ENCODE results near the gene TENM3. TPM values are rescaled to one million over a fixed set of nuclear protein-coding genes. Genes with fewer than 3 reads are reported as not detected.

TENM3 gene
- total RNA-seq, 2 experiments from 2014 or later = not detected

DNA sequence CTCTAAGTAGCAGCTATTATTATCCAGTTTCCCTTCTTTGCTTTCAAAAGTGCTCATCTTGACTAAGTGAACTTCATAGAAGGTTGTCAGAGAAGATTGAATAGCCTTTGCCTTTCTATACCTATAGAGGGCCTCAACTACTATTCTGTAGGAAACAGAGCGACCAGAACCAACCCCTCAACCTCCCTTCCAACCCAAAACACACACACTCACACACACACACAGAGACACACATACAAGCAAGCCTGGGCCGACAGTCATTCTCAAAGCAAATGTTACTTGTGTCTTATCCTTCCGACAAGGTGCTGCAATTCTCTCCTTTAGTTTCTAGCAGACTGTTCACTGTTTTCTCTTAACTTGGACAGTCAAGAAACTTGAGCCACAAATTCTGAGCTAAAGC is 472.3 kb downstream of the TENM3 start:
- intact Hi-C loops (cut with micrococcal nuclease; ENCODE audit: unreplicated experiment) = no loop called here
- BruUV-seq (replicated peaks) = no TSS peak
- CTCF ChIA-PET (ENCODE audit: unreplicated experiment) = no interaction called here

DNA sequence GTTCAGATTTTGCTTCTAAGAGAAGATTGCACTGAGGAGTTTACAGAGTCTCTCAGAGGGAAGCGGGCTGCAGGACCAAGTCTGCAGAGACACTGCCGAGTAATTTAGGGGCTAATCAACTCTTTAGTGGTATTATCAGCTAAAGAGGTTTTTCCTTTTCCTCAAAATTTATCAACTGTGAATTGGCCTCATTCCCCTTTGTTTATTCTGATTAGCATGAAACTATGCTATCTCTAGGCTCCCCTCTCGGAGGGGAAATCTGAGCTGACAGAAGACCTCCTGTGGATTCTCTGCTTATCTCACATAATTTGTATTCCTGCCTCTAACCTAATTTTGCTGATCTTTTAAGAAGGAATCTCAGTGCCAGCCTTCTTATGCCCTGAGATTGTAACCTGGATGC is 473.0 kb downstream of the TENM3 start:
- no peaks in the 10 kb centered on the region for H3K9me3 ChIP-seq (ENCODE audit: low read length)
- H3K4me3 ChIP-seq (ENCODE audit: low read depth, low read length, poor library complexity, severe bottlenecking) = no peak overlapping the region
- no peak for DNase-seq (ENCODE audit: low spot score)
- no peaks in the 10 kb centered on the region for H3K9me2 ChIP-seq (ENCODE audit: insufficient read depth, low read length)
- H2AFZ ChIP-seq (ENCODE audit: low read length) = no peak overlapping the region
- H3K4me1 ChIP-seq (ENCODE audit: insufficient read depth, low read length, poor library complexity, severe bottlenecking) = no peaks in the 10 kb centered on the region
- H3K27ac ChIP-seq (ENCODE audit: low read depth, low read length, poor library complexity, severe bottlenecking) = no peak overlapping the region
- no peaks in the 10 kb centered on the region for H4K20me1 ChIP-seq (ENCODE audit: insufficient read depth, low read length)
- ChIA-PET CTCF (ENCODE audit: unreplicated experiment) (no interaction called here), POLR2A (interaction anchor here (0.5 to 1.4 kb wide), 3 partner anchors 20 to 821 kb away, joined by 3 to 4 read pairs (median 3); no protein-coding TSS in a partner anchor)
- no TSS peak for BruUV-seq (replicated peaks)
- intact Hi-C loops (cut with micrococcal nuclease; ENCODE audit: unreplicated experiment) = no loop called here
- no peaks in the 10 kb centered on the region for H3K79me2 ChIP-seq (ENCODE audit: insufficient read depth, low read depth, low read length)
- no peaks in the 10 kb centered on the region for H3K36me3 ChIP-seq (ENCODE audit: insufficient read depth, low read length)
- TF ChIP-seq, protein P1, sequence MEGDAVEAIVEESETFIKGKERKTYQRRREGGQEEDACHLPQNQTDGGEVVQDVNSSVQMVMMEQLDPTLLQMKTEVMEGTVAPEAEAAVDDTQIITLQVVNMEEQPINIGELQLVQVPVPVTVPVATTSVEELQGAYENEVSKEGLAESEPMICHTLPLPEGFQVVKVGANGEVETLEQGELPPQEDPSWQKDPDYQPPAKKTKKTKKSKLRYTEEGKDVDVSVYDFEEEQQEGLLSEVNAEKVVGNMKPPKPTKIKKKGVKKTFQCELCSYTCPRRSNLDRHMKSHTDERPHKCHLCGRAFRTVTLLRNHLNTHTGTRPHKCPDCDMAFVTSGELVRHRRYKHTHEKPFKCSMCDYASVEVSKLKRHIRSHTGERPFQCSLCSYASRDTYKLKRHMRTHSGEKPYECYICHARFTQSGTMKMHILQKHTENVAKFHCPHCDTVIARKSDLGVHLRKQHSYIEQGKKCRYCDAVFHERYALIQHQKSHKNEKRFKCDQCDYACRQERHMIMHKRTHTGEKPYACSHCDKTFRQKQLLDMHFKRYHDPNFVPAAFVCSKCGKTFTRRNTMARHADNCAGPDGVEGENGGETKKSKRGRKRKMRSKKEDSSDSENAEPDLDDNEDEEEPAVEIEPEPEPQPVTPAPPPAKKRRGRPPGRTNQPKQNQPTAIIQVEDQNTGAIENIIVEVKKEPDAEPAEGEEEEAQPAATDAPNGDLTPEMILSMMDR (conservative IDR thresholded peaks at IDR 0.05; ENCODE audit: low read length) = no peak
- TF ChIP-seq EZH2phosphoT487 (IDR thresholded peaks at IDR 0.05; ENCODE audit: borderline replicate concordance, low read depth, low read length) = no peak
- H3K4me2 ChIP-seq (ENCODE audit: low read length) = no peak overlapping the region

More for the DNA sequence above, 472.3 kb downstream of the TENM3 start:
- no peaks in the 10 kb centered on the region for H3K9me3 ChIP-seq (ENCODE audit: low read length)
- H3K4me2 ChIP-seq (ENCODE audit: low read length) = no peak overlapping the region
- no peaks in the 10 kb centered on the region for H3K4me1 ChIP-seq (ENCODE audit: insufficient read depth, low read length, poor library complexity, severe bottlenecking)
- no peak for TF ChIP-seq EZH2phosphoT487 (IDR thresholded peaks at IDR 0.05; ENCODE audit: borderline replicate concordance, low read depth, low read length)
- TF ChIP-seq, protein P1 (conservative IDR thresholded peaks at IDR 0.05; ENCODE audit: low read length) = no peak
- H3K27ac ChIP-seq (ENCODE audit: low read depth, low read length, poor library complexity, severe bottlenecking) = no peak overlapping the region
- POLR2A ChIA-PET = interaction anchor here (0.5 to 1.4 kb wide), 2 partner anchors 28 to 820 kb away, joined by 3 to 4 read pairs; no protein-coding TSS in a partner anchor
- H4K20me1 ChIP-seq (ENCODE audit: insufficient read depth, low read length) = no peaks in the 10 kb centered on the region
- no peaks in the 10 kb centered on the region for H3K9me2 ChIP-seq (ENCODE audit: insufficient read depth, low read length)
- H3K79me2 ChIP-seq (ENCODE audit: insufficient read depth, low read depth, low read length) = no peaks in the 10 kb centered on the region
- H3K36me3 ChIP-seq (ENCODE audit: insufficient read depth, low read length) = no peaks in the 10 kb centered on the region
- no peak overlapping the region for H2AFZ ChIP-seq (ENCODE audit: low read length)
- H3K4me3 ChIP-seq (ENCODE audit: low read depth, low read length, poor library complexity, severe bottlenecking) = no peak overlapping the region
- no peak for DNase-seq (ENCODE audit: low spot score)

DNA sequence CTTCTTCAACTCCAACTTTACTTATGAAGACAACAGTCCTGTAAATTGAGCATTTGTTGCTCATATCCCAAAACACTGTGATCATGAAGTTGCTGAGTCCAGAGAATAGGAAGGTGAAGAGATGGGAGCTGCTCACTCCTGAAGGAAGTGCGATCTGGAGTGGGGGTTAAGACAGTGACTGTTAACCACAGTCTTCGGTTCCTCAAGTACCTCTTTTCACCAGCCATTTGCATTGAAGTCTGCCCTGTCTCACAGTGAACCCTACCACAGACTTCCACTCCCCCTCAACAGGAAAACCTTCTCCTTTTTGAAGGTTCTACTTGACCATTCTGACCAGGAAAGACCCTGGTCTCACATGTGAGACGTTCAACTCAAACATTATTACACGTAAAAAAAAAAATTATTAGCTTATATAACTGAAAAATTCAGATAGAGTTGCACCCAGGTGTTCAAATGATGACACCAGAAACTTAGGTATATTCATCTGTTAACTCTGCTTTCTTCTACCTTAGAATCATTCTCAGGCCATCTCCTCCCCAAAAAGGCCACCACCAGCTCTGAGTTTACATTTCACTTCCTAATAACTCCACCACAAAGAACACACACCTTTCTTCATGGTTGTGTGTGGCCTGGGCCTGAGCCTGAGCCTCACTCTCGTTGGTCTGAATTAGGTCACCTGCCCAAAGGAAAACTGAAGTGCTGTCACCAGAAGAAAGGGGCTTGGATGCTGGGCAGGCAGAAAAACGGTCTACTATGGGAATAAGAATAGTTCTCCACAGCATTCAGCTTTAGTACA is 474.8 kb downstream of the TENM3 start:
- Histone ChIP-seq H2AFZ (ENCODE audit: low read length) (no peak overlapping the region), H3K79me2 (ENCODE audit: insufficient read depth, low read depth, low read length) (no peaks in the 10 kb centered on the region), H3K4me2 (ENCODE audit: low read length) (no peak overlapping the region), H3K4me1 (ENCODE audit: insufficient read depth, low read length, poor library complexity, severe bottlenecking) (no peaks in the 10 kb centered on the region), H4K20me1 (ENCODE audit: insufficient read depth, low read length) (no peaks in the 10 kb centered on the region), H3K27ac (ENCODE audit: low read depth, low read length, poor library complexity, severe bottlenecking) (no peak overlapping the region), H3K9me3 (ENCODE audit: low read length) (no peaks in the 10 kb centered on the region), H3K36me3 (ENCODE audit: insufficient read depth, low read length) (no peaks in the 10 kb centered on the region), H3K9me2 (ENCODE audit: insufficient read depth, low read length) (no peaks in the 10 kb centered on the region), H3K4me3 (ENCODE audit: low read depth, low read length, poor library complexity, severe bottlenecking) (no peak overlapping the region)
- ChIA-PET POLR2A (interaction anchor here (0.8 to 1.0 kb wide), 2 partner anchors 8 to 24 kb away, joined by 3 read pairs; no protein-coding TSS in a partner anchor), CTCF (ENCODE audit: unreplicated experiment) (no interaction called here)
- TF ChIP-seq, protein P1 (conservative IDR thresholded peaks at IDR 0.05; ENCODE audit: low read length) = no peak
- TF ChIP-seq EZH2phosphoT487 (IDR thresholded peaks at IDR 0.05; ENCODE audit: borderline replicate concordance, low read depth, low read length) = no peak
- BruUV-seq (replicated peaks) = no TSS peak
- DNase-seq (ENCODE audit: low spot score) = no peak
- intact Hi-C loops (cut with micrococcal nuclease; ENCODE audit: unreplicated experiment) = no loop called here

Data from OCI-LY7 (cell line).